NT2/D1 (cell line): Measurements from ENCODE around the gene TEAD3.

Experiments used
- DNase-seq: peaks from one replicate; pipeline ENCODE4 v3.0.0-alpha.2; 2011; ENCODE audit warnings: low read depth, low spot score
- H3K27me3 ChIP-seq: 2 replicates; pipeline ENCODE4 v1.6.0; 2011; ENCODE audit warnings: mild to moderate bottlenecking; ENCODE audit not compliant: insufficient read length, insufficient read depth
- H3K36me3 ChIP-seq: 2 replicates; pipeline ENCODE4 v1.6.1; 2011; ENCODE audit warnings: mild to moderate bottlenecking, low read length, mixed read lengths; ENCODE audit not compliant: insufficient read depth, insufficient read length
- H3K4me1 ChIP-seq: 2 replicates; pipeline ENCODE4 v1.5.1; 2011; ENCODE audit not compliant: insufficient read depth, insufficient read length
- H3K4me3 ChIP-seq: 2 replicates; pipeline ENCODE4 v1.5.1; 2011; ENCODE audit warnings: low read depth; ENCODE audit not compliant: insufficient read length
- H3K9ac ChIP-seq: 2 replicates; pipeline ENCODE4 v1.6.0; 2011; ENCODE audit warnings: low read depth; ENCODE audit not compliant: insufficient read length
- H3K9me3 ChIP-seq: 2 replicates; pipeline ENCODE4 v1.5.1; 2011; ENCODE audit warnings: mild to moderate bottlenecking, low read length; ENCODE audit not compliant: insufficient read depth
- SUZ12 ChIP-seq: IDR thresholded peaks from 2 replicates; pipeline ENCODE4 v1.6.1; 2011; ENCODE audit not compliant: insufficient read length, insufficient read depth; ENCODE audit errors: extremely low read depth
- YY1 ChIP-seq: IDR thresholded peaks from 2 replicates; pipeline ENCODE4 v1.6.1; 2011; ENCODE audit not compliant: insufficient read length, insufficient read depth
- ZNF274 ChIP-seq: IDR thresholded peaks from 2 replicates; pipeline ENCODE4 v1.6.1; 2011; ENCODE audit warnings: mild to moderate bottlenecking, low read depth, low read length

Gene TEAD3

GRCh38 chr6:35501784-35502183, 4.9 kb upstream of the TEAD3 start:
- H3K4me1 ChIP-seq: peaks cover 10% of the 10 kb centered on the region
- H3K9me3 ChIP-seq: no peaks in the 10 kb centered on the region
- DNase-seq: no peak
- H3K36me3 ChIP-seq: no peaks in the 10 kb centered on the region
- H3K4me3 ChIP-seq: no peak overlapping the region
- no peak overlapping the region for H3K9ac ChIP-seq
- TF ChIP-seq YY1: no peak
- no peak for TF ChIP-seq ZNF274
- no peak for TF ChIP-seq SUZ12
- peaks cover 3% of the 10 kb centered on the region for H3K27me3 ChIP-seq

GRCh38 chr6:35500782-35501181, 3.9 kb upstream of the TEAD3 start:
- no peak for DNase-seq
- H3K4me3 ChIP-seq: no peak overlapping the region
- H3K9me3 ChIP-seq: no peaks in the 10 kb centered on the region
- peaks cover 3% of the 10 kb centered on the region for H3K27me3 ChIP-seq
- peaks cover 8% of the 10 kb centered on the region for H3K4me1 ChIP-seq
- H3K9ac ChIP-seq: no peak overlapping the region
- no peak for TF ChIP-seq SUZ12
- TF ChIP-seq ZNF274: no peak
- TF ChIP-seq YY1: no peak
- H3K36me3 ChIP-seq: no peaks in the 10 kb centered on the region

GRCh38 chr6:35499372-35499771, 2.5 kb upstream of the TEAD3 start:
- Histone ChIP-seq H3K9ac (no peak overlapping the region), H3K27me3 (peaks cover 3% of the 10 kb centered on the region), H3K36me3 (peaks cover 4% of the 10 kb centered on the region), H3K9me3 (no peaks in the 10 kb centered on the region), H3K4me3 (no peak overlapping the region), H3K4me1 (peaks cover 12% of the 10 kb centered on the region)
- TF ChIP-seq YY1: no peak
- TF ChIP-seq ZNF274: no peak
- TF ChIP-seq SUZ12: no peak
- no peak for DNase-seq

GRCh38 chr6:35498422-35499067, 1.7 kb upstream of the TEAD3 start:
- DNase-seq: no peak
- no peak for TF ChIP-seq YY1
- H3K9ac ChIP-seq: peak overlapping the region; percentile 95
- peaks cover 18% of the 10 kb centered on the region for H3K4me1 ChIP-seq
- H3K27me3 ChIP-seq: peaks cover 3% of the 10 kb centered on the region
- no peaks in the 10 kb centered on the region for H3K9me3 ChIP-seq
- H3K4me3 ChIP-seq: peak overlapping the region; percentile 76
- peaks cover 7% of the 10 kb centered on the region for H3K36me3 ChIP-seq

GRCh38 chr6:35497571-35498421, 917 bp upstream of the TEAD3 start:
- Histone ChIP-seq H3K9me3 (no peaks in the 10 kb centered on the region), H3K4me3 (peak overlapping the region; percentile 76), H3K4me1 (peaks cover 25% of the 10 kb centered on the region), H3K27me3 (peaks cover 3% of the 10 kb centered on the region), H3K36me3 (peaks cover 12% of the 10 kb centered on the region), H3K9ac (peak overlapping the region; percentile 95)
- no peak for TF ChIP-seq SUZ12
- DNase-seq: no peak

GRCh38 chr6:35496036-35496840, 641 bp downstream of the TEAD3 start:
- peaks cover 33% of the 10 kb centered on the region for H3K4me1 ChIP-seq
- no peaks in the 10 kb centered on the region for H3K9me3 ChIP-seq
- TF ChIP-seq ZNF274 (no peak), YY1 (no peak), SUZ12 (no peak)
- peak overlapping the region; percentile 85 for H3K9ac ChIP-seq
- peaks cover 3% of the 10 kb centered on the region for H3K27me3 ChIP-seq
- DNase-seq: no peak
- H3K36me3 ChIP-seq: peaks cover 12% of the 10 kb centered on the region
- H3K4me3 ChIP-seq: peak overlapping the region; percentile 53
